ENCODE data around the gene TCERG1L.

Gene TCERG1L

GRCh38 chr10:131207584-131208532 is 103.7 kb downstream of the TCERG1L start:
- no peak for TF ChIP-seq CTCF (IDR thresholded peaks at IDR 0.05; ENCODE audit: borderline replicate concordance, control extremely low read depth, extremely low read depth, insufficient read depth, missing control alignments)
- no peak for DNase-seq (ENCODE audit: low spot score)
- in situ Hi-C loops (cut with MboI; ENCODE audit: low sequenced_read_pairs, unreplicated experiment), result no loop called here

- in situ Hi-C loops (cut with MboI; ENCODE audit: low sequenced_read_pairs, unreplicated experiment), result no loop called here
- TF ChIP-seq CTCF (IDR thresholded peaks at IDR 0.05; ENCODE audit: borderline replicate concordance, control extremely low read depth, extremely low read depth, insufficient read depth, missing control alignments), result no peak
- no peak for DNase-seq (ENCODE audit: low spot score)
Observed at GRCh38 chr10:131207176-131207575, 104.3 kb downstream of the TCERG1L start.

GRCh38 chr10:131206111-131206995 is 105.2 kb downstream of the TCERG1L start:
- in situ Hi-C loops (cut with MboI; ENCODE audit: low sequenced_read_pairs, unreplicated experiment), result no loop called here
- TF ChIP-seq CTCF (IDR thresholded peaks at IDR 0.05; ENCODE audit: borderline replicate concordance, control extremely low read depth, extremely low read depth, insufficient read depth, missing control alignments), result no peak
- no peak for DNase-seq (ENCODE audit: low spot score)

- no peak for TF ChIP-seq CTCF (IDR thresholded peaks at IDR 0.05; ENCODE audit: borderline replicate concordance, control extremely low read depth, extremely low read depth, insufficient read depth, missing control alignments)
- in situ Hi-C loops (cut with MboI; ENCODE audit: low sequenced_read_pairs, unreplicated experiment), result no loop called here
- no peak for DNase-seq (ENCODE audit: low spot score)
Observed at GRCh38 chr10:131205556-131205955, 106.0 kb downstream of the TCERG1L start.

- in situ Hi-C loops (cut with MboI; ENCODE audit: low sequenced_read_pairs, unreplicated experiment), result no loop called here
- TF ChIP-seq CTCF (IDR thresholded peaks at IDR 0.05; ENCODE audit: borderline replicate concordance, control extremely low read depth, extremely low read depth, insufficient read depth, missing control alignments), result no peak
- DNase-seq (ENCODE audit: low spot score), result no peak
Observed at GRCh38 chr10:131204406-131205152, 106.9 kb downstream of the TCERG1L start.

Measured in GM13976 (cell line).